Endothelial cell (in vitro differentiated cells): ENCODE measurements around the gene CSTF3. TPM values are rescaled to one million over a fixed set of nuclear protein-coding genes. Genes with fewer than 3 reads are reported as not detected.
"Not testable (repeated sequence)": the region's sequence is repeated elsewhere in the genome, so short reads cannot be mapped to it uniquely, and the experiment has no call there.

ENCODE experiments used
- DNase-seq: peaks from one replicate; pipeline ENCODE4 v3.0.0; 2021; ENCODE audit warnings: low spot score
- H3K27ac Mint-ChIP-seq: one replicate; pipeline ENCODE4 v1.8.0; 2021; ENCODE audit warnings: mixed read lengths, inconsistent platforms; ENCODE audit not compliant: unreplicated experiment
- H3K27me3 Mint-ChIP-seq: one replicate; pipeline ENCODE4 v1.8.0; 2021; ENCODE audit warnings: mild to moderate bottlenecking, moderate library complexity, mixed read lengths, inconsistent platforms; ENCODE audit not compliant: unreplicated experiment
- H3K36me3 Mint-ChIP-seq: one replicate; pipeline ENCODE4 v1.8.0; 2021; ENCODE audit warnings: mild to moderate bottlenecking, low read depth, mixed read lengths, inconsistent platforms; ENCODE audit not compliant: unreplicated experiment
- H3K4me1 Mint-ChIP-seq: one replicate; pipeline ENCODE4 v1.8.0; 2021; ENCODE audit warnings: mild to moderate bottlenecking, mixed read lengths, inconsistent platforms; ENCODE audit not compliant: unreplicated experiment
- H3K4me3 Mint-ChIP-seq: one replicate; pipeline ENCODE4 v1.8.0; 2021; ENCODE audit warnings: mild to moderate bottlenecking, mixed read lengths, inconsistent platforms; ENCODE audit not compliant: unreplicated experiment
- H3K9me3 Mint-ChIP-seq: one replicate; pipeline ENCODE4 v1.8.0; 2021; ENCODE audit warnings: mixed read lengths, inconsistent platforms; ENCODE audit not compliant: unreplicated experiment
- total RNA-seq: library from RNA; stranded (reverse); fragmentation: NEBNext Ultra II Directional; extraction: Animal tissue kit (Norgen Biotek cat#: 25700); gene quantifications from one replicate; pipeline ENCODE4 v1.2.1, GENCODE V29; 2021; ENCODE audit not compliant: unreplicated experiment
- TF ChIP-seq, protein P1 (sequence below): fragments of 200-600 bp; sonication (generic); IDR thresholded peaks from one replicate; pipeline ENCODE4 v1.5.0; 2021; ENCODE audit warnings: antibody characterized with exemption; ENCODE audit not compliant: unreplicated experiment

The CSTF3 gene
- total RNA-seq, 1 donor from 2014 or later = 23.0 TPM

- H3K27me3 Mint-ChIP-seq = no peaks in the 10 kb centered on the region
- no peak for DNase-seq
- H3K27ac Mint-ChIP-seq = no peak overlapping the region
- no peak overlapping the region for H3K4me3 Mint-ChIP-seq
- no peaks in the 10 kb centered on the region for H3K4me1 Mint-ChIP-seq
- H3K36me3 Mint-ChIP-seq = no peaks in the 10 kb centered on the region
- no peaks in the 10 kb centered on the region for H3K9me3 Mint-ChIP-seq
- TF ChIP-seq, protein P1, sequence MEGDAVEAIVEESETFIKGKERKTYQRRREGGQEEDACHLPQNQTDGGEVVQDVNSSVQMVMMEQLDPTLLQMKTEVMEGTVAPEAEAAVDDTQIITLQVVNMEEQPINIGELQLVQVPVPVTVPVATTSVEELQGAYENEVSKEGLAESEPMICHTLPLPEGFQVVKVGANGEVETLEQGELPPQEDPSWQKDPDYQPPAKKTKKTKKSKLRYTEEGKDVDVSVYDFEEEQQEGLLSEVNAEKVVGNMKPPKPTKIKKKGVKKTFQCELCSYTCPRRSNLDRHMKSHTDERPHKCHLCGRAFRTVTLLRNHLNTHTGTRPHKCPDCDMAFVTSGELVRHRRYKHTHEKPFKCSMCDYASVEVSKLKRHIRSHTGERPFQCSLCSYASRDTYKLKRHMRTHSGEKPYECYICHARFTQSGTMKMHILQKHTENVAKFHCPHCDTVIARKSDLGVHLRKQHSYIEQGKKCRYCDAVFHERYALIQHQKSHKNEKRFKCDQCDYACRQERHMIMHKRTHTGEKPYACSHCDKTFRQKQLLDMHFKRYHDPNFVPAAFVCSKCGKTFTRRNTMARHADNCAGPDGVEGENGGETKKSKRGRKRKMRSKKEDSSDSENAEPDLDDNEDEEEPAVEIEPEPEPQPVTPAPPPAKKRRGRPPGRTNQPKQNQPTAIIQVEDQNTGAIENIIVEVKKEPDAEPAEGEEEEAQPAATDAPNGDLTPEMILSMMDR = no peak
These were observed 21.1 kb upstream of the CSTF3 start for GRCh38 chr11:33182246-33182878.

DNA sequence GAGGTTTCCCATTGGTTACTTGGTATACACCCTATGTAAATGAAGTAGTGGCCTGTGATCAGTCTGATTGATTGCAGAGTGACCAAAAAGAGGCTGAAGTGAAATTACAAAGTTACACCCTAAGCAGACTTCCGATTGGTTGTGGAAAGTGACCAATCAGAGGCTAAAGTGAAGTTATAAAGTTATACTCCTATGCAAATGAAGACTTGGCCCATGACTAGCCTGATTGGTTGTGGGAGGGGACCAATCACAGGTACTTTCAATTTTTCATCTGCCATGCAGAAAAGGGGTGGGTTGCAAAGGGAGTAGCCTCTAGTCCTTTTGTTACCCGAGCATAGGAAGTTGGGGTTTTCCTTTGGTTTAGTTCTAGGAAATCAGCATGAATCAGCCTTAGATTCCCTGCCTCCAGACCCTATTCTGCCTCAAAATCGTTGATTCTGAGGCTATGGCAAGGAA, 18.1 kb upstream of the CSTF3 start:
- no peak for DNase-seq
- no peak overlapping the region for H3K27ac Mint-ChIP-seq
- H3K27me3 Mint-ChIP-seq = no peaks in the 10 kb centered on the region
- TF ChIP-seq, protein P1 = no peak
- no peaks in the 10 kb centered on the region for H3K4me1 Mint-ChIP-seq
- H3K9me3 Mint-ChIP-seq = no peaks in the 10 kb centered on the region
- H3K4me3 Mint-ChIP-seq = no peak overlapping the region
- no peaks in the 10 kb centered on the region for H3K36me3 Mint-ChIP-seq

- Mint-ChIP-seq H3K36me3 (no peaks in the 10 kb centered on the region), H3K9me3 (no peaks in the 10 kb centered on the region), H3K4me3 (no peak overlapping the region), H3K27ac (no peak overlapping the region), H3K27me3 (no peaks in the 10 kb centered on the region), H3K4me1 (no peaks in the 10 kb centered on the region)
- TF ChIP-seq, protein P1 = no peak
- no peak for DNase-seq
These were observed 17.3 kb upstream of the CSTF3 start for GRCh38 chr11:33178443-33179180.

DNA sequence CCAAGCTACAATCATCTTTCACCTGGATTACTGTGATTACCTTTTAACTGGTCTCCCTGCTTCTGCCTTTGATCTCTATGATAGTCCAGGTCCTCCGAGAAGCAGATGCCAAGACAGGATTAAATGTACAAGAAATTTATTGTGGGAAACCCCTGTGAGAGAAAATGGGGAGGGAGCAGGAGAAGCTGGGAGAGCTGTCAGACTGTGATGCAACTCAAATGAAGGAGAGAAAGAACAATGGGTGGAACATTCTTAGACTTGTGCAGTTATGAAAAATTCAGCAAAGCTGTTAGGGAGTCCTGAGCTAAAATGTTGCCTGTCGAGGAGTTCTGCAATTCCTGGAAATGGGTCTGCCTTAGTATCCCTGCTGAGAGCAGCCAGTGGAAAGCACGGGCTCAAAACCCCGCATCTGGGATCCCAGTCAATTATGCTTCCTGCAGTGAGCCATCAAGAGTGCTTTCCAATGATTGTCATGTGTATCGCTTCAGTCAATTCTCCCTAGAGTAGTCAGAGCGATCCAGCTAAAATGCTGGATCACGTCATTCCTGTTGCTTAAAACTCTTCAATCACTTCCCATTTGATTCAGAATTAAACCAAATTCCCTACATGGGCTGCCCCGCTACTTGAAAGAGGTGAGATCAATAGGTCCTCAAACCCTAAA, 16.5 kb upstream of the CSTF3 start:
- H3K4me3 Mint-ChIP-seq = no peak overlapping the region
- no peaks in the 10 kb centered on the region for H3K36me3 Mint-ChIP-seq
- H3K4me1 Mint-ChIP-seq = no peaks in the 10 kb centered on the region
- no peaks in the 10 kb centered on the region for H3K27me3 Mint-ChIP-seq
- no peak for DNase-seq
- no peak overlapping the region for H3K27ac Mint-ChIP-seq
- TF ChIP-seq, protein P1 = no peak
- no peaks in the 10 kb centered on the region for H3K9me3 Mint-ChIP-seq

DNA sequence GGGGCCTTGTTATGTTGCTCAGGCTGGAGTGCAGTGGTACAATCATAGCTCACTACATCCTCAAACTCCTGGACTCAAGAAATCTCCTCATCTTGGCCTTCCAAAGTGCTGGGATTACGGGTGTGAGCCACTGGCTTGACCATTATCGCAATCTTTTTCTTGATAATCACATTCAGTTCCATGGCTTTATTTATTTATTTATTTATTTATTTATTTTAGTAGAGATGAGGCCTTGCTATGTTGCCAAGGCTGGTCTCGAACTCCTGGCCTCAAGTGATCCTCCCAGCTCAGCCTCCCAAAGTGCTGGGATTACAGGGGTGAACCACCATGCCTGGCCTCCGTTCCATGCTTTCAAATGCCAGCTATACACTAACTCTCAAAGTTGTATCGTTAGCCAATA, 15.5 kb upstream of the CSTF3 start:
- not testable (repeated sequence) for H3K27me3 Mint-ChIP-seq, H3K36me3 Mint-ChIP-seq, H3K27ac Mint-ChIP-seq, DNase-seq, H3K4me1 Mint-ChIP-seq, H3K9me3 Mint-ChIP-seq, H3K4me3 Mint-ChIP-seq
